Measurements from ENCODE around the gene COG8. TPM values are rescaled to one million over a fixed set of nuclear protein-coding genes. Genes with fewer than 3 reads are reported as not detected.

Gene COG8
- polyA plus RNA-seq, 1 experiment = 31.6 TPM

DNA sequence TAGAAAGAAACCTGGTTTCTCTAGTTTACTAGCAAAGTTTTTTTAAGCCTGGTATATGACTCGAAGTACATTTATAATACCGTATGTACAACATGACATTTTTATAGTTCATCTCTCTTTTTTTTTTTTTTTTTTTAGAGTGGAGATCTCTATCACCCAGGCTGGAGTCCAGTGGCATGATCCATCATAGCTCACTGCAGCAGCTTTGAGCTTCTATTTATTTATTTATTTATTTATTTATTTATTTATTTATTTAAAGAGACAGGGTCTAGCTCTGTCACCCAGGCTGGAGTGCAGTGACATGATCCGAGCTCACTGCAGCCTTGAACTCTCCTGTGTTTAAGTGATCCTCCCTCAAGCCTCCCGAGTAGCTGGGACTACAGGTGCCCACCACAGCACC, 54.1 kb downstream of the COG8 start:
- Histone ChIP-seq H3K36me3 (ENCODE audit: control insufficient read depth, insufficient read depth, low read length) (no peaks in the 10 kb centered on the region; the same call in 1 of the 2 replicates), H3K4me3 (ENCODE audit: low read depth, low read length) (no peak overlapping the region), H3K27me3 (ENCODE audit: control insufficient read depth, insufficient read depth, low read length) (no peaks in the 10 kb centered on the region)
- DNase-seq (ENCODE audit: low read depth) = no peak
- POLR2A ChIA-PET = no interaction called here
- TF ChIP-seq, protein P1, sequence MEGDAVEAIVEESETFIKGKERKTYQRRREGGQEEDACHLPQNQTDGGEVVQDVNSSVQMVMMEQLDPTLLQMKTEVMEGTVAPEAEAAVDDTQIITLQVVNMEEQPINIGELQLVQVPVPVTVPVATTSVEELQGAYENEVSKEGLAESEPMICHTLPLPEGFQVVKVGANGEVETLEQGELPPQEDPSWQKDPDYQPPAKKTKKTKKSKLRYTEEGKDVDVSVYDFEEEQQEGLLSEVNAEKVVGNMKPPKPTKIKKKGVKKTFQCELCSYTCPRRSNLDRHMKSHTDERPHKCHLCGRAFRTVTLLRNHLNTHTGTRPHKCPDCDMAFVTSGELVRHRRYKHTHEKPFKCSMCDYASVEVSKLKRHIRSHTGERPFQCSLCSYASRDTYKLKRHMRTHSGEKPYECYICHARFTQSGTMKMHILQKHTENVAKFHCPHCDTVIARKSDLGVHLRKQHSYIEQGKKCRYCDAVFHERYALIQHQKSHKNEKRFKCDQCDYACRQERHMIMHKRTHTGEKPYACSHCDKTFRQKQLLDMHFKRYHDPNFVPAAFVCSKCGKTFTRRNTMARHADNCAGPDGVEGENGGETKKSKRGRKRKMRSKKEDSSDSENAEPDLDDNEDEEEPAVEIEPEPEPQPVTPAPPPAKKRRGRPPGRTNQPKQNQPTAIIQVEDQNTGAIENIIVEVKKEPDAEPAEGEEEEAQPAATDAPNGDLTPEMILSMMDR (IDR thresholded peaks at IDR 0.05; ENCODE audit: insufficient read depth, low read depth, low read length) = no peak
- CTCF ChIA-PET = interaction anchor here (0.6 to 6.4 kb wide), 7 partner anchors 9 to 694 kb away, joined by 3 to 98 read pairs (median 3); partner anchors contain the start of gene SNTB2

DNA sequence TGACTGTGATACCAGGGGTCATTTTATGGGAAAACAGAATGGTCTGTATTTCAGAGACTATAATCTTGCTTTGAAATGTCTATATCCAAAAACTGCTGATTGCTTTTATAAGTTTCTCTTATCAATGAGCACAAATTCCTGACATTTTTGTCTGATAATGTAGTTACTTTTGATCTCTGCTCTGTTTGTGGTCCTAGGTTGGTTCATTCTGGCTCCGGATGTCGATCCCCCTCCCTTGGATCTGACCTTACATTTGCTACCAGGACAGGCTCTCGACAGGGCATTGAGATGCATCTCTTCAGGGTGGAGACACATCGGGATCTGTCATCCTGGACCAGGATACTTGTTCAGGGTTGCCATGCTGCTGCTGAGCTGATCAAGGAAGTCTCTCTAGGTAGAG, 55.5 kb downstream of the COG8 start:
- CTCF ChIA-PET = interaction anchor here (6.4 kb wide), 1 partner anchor 132 kb away, joined by 98 read pairs; no protein-coding TSS in a partner anchor
- Histone ChIP-seq H3K27me3 (ENCODE audit: control insufficient read depth, insufficient read depth, low read length) (no peaks in the 10 kb centered on the region), H3K4me3 (ENCODE audit: low read depth, low read length) (no peak overlapping the region), H3K36me3 (ENCODE audit: control insufficient read depth, insufficient read depth, low read length) (no peaks in the 10 kb centered on the region; the same call in 1 of the 2 replicates)
- TF ChIP-seq, protein P1 (IDR thresholded peaks at IDR 0.05; ENCODE audit: insufficient read depth, low read depth, low read length) = no peak
- POLR2A ChIA-PET = no interaction called here
- DNase-seq (ENCODE audit: low read depth) = no peak

DNA sequence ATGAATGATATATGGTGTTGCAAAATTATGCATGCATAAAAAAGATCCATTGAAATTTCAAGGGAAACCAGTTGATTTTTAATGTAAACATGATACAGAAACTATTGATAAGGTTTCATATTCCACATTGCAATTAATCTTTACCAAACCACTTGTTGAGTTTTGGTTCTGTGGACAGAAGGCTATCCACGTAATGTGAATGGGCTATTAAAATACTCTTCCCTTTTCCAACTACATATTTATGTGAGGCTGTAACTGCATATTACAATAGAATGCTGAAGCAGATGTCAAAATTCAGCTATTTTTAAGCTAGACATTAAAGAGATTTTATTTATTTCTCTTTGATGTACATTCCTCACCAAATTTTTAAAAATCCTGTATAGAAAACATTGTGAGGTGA, 62.0 kb downstream of the COG8 start:
- ChIA-PET POLR2A (interaction anchor here (0.8 kb wide), 1 partner anchor 117 kb away, joined by 16 read pairs; no protein-coding TSS in a partner anchor), CTCF (interaction anchor here (2.1 kb wide), 1 partner anchor 9 kb away, joined by 13 read pairs; no protein-coding TSS in a partner anchor)
- TF ChIP-seq, protein P1 (IDR thresholded peaks at IDR 0.05; ENCODE audit: insufficient read depth, low read depth, low read length) = no peak
- Histone ChIP-seq H3K27me3 (ENCODE audit: control insufficient read depth, insufficient read depth, low read length) (no peaks in the 10 kb centered on the region), H3K4me3 (ENCODE audit: low read depth, low read length) (no peak overlapping the region), H3K36me3 (ENCODE audit: control insufficient read depth, insufficient read depth, low read length) (no peaks in the 10 kb centered on the region)
- DNase-seq (ENCODE audit: low read depth) = no peak

Other genes with a start within 250 kb of the COG8 start
- gene HAS3, start 233.9 kb downstream of the COG8 start, polyA plus RNA-seq (2011; rRNA removed) = 1.8 and 2.3 TPM in 2 replicates
- 128 and 161 TPM in 2 replicates for gene CHTF8, start 207.0 kb downstream of the COG8 start, polyA plus RNA-seq (2011; rRNA removed)
- 59.2 and 60.7 TPM in 2 replicates for gene UTP4, start 206.9 kb downstream of the COG8 start, polyA plus RNA-seq (2011; rRNA removed)
- gene SNTB2, start 152.4 kb downstream of the COG8 start, polyA plus RNA-seq (2011; rRNA removed) = 43.1 and 50.5 TPM in 2 replicates
- 14.5 and 19.4 TPM in 2 replicates for gene VPS4A, start 28.2 kb downstream of the COG8 start, polyA plus RNA-seq (2011; rRNA removed)
- gene PDF, start 9.0 kb downstream of the COG8 start, polyA plus RNA-seq (2011; rRNA removed) = 4.0 and 6.4 TPM in 2 replicates
- 6.4 and 9.1 TPM in 2 replicates for gene NIP7, start 208 bp upstream of the COG8 start, polyA plus RNA-seq (2011; rRNA removed)
- gene TMED6, start 12.2 kb upstream of the COG8 start, polyA plus RNA-seq (2011; rRNA removed) = 0.13 TPM in 1 of 2 replicates, not detected in the other
- 9.2 and 11.6 TPM in 2 replicates for gene TERF2, start 46.4 kb upstream of the COG8 start, polyA plus RNA-seq (2011; rRNA removed)
- gene CYB5B, start 85.1 kb upstream of the COG8 start, polyA plus RNA-seq (2011; rRNA removed) = 134 and 196 TPM in 2 replicates
- 29.6 and 40.8 TPM in 2 replicates for gene NFAT5, start 226.4 kb upstream of the COG8 start, polyA plus RNA-seq (2011; rRNA removed)